OCI-LY3 (cell line): ENCODE data around the gene RNF183.

Source experiments
- H2AFZ ChIP-seq: fragments of 200-600, 300-600 bp; shearing (Covaris generic); 2 replicates; pipeline ENCODE4 v1.6.0; 2014; ENCODE audit warnings: antibody characterized with exemption, low read depth, low read length
- H3K27ac ChIP-seq: fragments of 200-600, 300-600 bp; sonication (generic); 2 replicates; pipeline ENCODE4 v1.5.1; 2014; ENCODE audit warnings: mild to moderate bottlenecking, low read length, moderate library complexity, mixed read lengths
- H3K27me3 ChIP-seq: fragments of 200-600, 300-600 bp; sonication (generic); 2 replicates; pipeline ENCODE4 v1.6.1; 2014; ENCODE audit warnings: low read depth, low read length, mixed read lengths
- H3K36me3 ChIP-seq: fragments of 200-600, 300-600 bp; sonication (generic); replicated peaks from 2 replicates; pipeline ENCODE3; 2014; ENCODE audit warnings: low read depth, low read length, mixed read lengths
- H3K4me1 ChIP-seq: fragments of 300-600, 200-600 bp; sonication (generic); 2 replicates; pipeline ENCODE4 v1.6.1; 2014; ENCODE audit warnings: low read length, mixed read lengths
- H3K4me2 ChIP-seq: fragments of 200-600, 300-600 bp; sonication (generic); 2 replicates; pipeline ENCODE4 v1.6.1; 2014; ENCODE audit warnings: low read length, mixed read lengths
- H3K4me3 ChIP-seq: fragments of 300-600, 200-600 bp; sonication (generic); 2 replicates; pipeline ENCODE4 v1.5.1; 2014; ENCODE audit warnings: antibody characterized with exemption, mild to moderate bottlenecking, low read length, moderate library complexity
- H3K79me2 ChIP-seq: fragments of 300-600, 200-600 bp; shearing (Covaris generic); 2 replicates; pipeline ENCODE4 v1.6.1; 2014; ENCODE audit warnings: mild to moderate bottlenecking, low read length, mixed read lengths
- H3K9ac ChIP-seq: fragments of 300-600, 200-600 bp; shearing (Covaris generic); 2 replicates; pipeline ENCODE4 v1.6.0; 2014; ENCODE audit warnings: mild to moderate bottlenecking, low read length, moderate library complexity
- H3K9me3 ChIP-seq: fragments of 200-600, 300-600 bp; shearing (Covaris generic); 2 replicates; pipeline ENCODE4 v1.6.1; 2014; ENCODE audit warnings: low read length, mixed read lengths; ENCODE audit not compliant: insufficient read depth
- H4K20me1 ChIP-seq: fragments of 200-600, 300-600 bp; sonication (generic); 2 replicates; pipeline ENCODE4 v1.6.1; 2016; ENCODE audit warnings: low read length, mixed read lengths; ENCODE audit not compliant: insufficient read depth
- CTCF ChIP-seq: fragments of 200-600, 300-600 bp; sonication (generic); IDR thresholded peaks from 2 replicates; pipeline ENCODE4 v1.5.1; 2014; ENCODE audit warnings: antibody characterized with exemption, low read length, low read depth
- EZH2phosphoT487 ChIP-seq: fragments of 200-600 bp; shearing (Covaris generic); IDR thresholded peaks from 2 replicates; pipeline ENCODE4 v1.6.1; 2018; ENCODE audit warnings: antibody characterized with exemption, mixed run types, low read depth

RNF183 gene

DNA sequence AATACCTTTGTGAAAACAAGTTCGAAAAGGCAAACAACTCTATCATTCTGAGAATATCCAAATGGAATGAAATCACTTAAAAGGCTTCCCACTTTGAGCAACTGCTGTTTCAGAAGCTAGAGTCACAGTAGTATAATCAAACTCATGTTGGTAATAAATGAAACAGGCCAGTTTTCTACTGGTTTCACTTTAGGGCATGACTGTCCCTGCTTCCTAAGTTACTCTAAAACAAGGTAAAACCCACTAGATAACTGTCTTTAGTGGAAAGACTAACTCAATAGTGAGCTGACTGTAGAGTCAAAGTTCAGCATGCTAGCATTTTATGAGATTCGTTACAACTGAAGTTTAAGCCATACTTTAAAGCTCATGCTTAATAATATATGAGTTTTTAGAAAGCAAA, 33.8 kb downstream of the RNF183 start:
- H3K9me3 ChIP-seq: no peaks in the 10 kb centered on the region
- H4K20me1 ChIP-seq: peaks cover 6% of the 10 kb centered on the region; the same call in 1 of the 2 replicates
- no peak overlapping the region for H2AFZ ChIP-seq
- H3K4me3 ChIP-seq: no peak overlapping the region
- no peaks in the 10 kb centered on the region for H3K27me3 ChIP-seq
- no peak for TF ChIP-seq EZH2phosphoT487
- TF ChIP-seq CTCF: no peak
- peaks cover 44% of the 10 kb centered on the region for H3K36me3 ChIP-seq
- H3K79me2 ChIP-seq: peaks cover 7% of the 10 kb centered on the region
- no peak overlapping the region for H3K27ac ChIP-seq
- no peak overlapping the region for H3K4me2 ChIP-seq
- no peak overlapping the region for H3K9ac ChIP-seq
- H3K4me1 ChIP-seq: peaks cover 6% of the 10 kb centered on the region

GRCh38 chr9:113267911-113268566, 35.1 kb downstream of the RNF183 start:
- no peak overlapping the region for H3K9ac ChIP-seq
- no peak overlapping the region for H2AFZ ChIP-seq
- no peak overlapping the region for H3K27ac ChIP-seq
- no peaks in the 10 kb centered on the region for H3K79me2 ChIP-seq
- no peak overlapping the region for H3K4me3 ChIP-seq
- no peaks in the 10 kb centered on the region for H3K4me1 ChIP-seq
- H3K27me3 ChIP-seq: no peaks in the 10 kb centered on the region
- H3K9me3 ChIP-seq: no peaks in the 10 kb centered on the region
- peaks cover 40% of the 10 kb centered on the region for H3K36me3 ChIP-seq
- no peaks in the 10 kb centered on the region for H4K20me1 ChIP-seq
- H3K4me2 ChIP-seq: no peak overlapping the region
- TF ChIP-seq CTCF: no peak
- no peak for TF ChIP-seq EZH2phosphoT487

DNA sequence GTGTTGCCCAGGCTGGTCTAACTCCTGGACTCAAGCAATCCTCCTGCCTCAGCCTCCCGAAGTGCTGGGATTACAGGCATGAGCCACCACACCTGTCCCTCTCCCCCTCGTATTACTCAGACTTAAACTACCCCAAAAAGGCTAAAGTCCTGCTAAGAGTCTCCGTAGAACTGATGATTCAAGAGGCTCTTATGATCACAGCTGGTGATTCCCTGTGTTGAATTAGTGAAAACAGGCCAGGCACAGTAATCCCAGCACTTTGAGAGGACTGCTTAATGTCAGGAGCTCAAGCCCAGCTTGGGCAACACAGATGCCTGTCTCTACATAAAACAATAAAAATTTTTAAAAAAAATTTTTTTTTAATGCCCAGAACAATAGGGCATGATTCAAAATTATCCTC, 37.0 kb downstream of the RNF183 start:
- no peak overlapping the region for H3K4me2 ChIP-seq
- H2AFZ ChIP-seq: no peak overlapping the region
- no peaks in the 10 kb centered on the region for H3K79me2 ChIP-seq
- H3K9me3 ChIP-seq: no peaks in the 10 kb centered on the region
- no peak overlapping the region for H3K4me3 ChIP-seq
- no peak overlapping the region for H3K9ac ChIP-seq
- H3K36me3 ChIP-seq: peaks cover 39% of the 10 kb centered on the region
- H3K27ac ChIP-seq: no peak overlapping the region
- no peaks in the 10 kb centered on the region for H3K4me1 ChIP-seq
- no peaks in the 10 kb centered on the region for H3K27me3 ChIP-seq
- TF ChIP-seq EZH2phosphoT487 (no peak), CTCF (no peak)
- H4K20me1 ChIP-seq: no peaks in the 10 kb centered on the region

DNA sequence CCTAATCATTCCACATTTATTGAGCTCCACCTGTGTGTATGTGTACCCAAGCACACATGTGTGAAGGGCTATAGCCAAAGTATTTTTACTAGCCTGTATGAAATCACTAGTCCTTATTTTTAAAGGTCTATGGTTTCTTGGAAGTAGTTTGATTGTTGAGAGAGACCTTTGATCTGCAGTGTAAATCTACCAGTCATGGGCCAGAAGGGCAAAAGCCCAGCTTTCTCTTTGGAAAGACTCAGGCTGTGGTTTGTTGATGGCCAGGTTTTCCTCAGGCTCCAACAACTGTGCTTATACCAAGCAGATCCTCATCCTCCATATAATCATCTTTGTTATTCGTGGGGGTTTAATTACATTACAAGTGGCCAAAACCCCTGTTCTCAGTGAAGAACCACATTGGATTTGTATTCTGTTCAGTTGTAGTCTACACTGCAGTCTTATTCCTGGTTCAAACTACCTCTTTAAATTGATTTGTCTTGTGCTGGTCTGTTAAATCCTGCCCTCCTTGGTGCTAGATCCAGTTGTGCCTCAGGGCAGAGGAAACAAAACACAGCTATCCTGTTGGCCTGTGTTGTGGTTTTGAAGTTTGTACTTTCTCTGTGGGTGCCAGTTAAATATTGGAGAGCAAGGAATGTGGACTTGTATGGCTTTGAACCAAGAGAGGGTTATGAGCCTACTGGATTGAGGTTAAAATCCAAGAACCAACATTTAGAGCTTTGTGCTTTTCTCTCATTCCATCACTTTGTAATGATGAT, 41.1 kb downstream of the RNF183 start:
- Histone ChIP-seq H4K20me1 (no peaks in the 10 kb centered on the region), H3K27me3 (no peaks in the 10 kb centered on the region), H3K27ac (no peak overlapping the region), H2AFZ (no peak overlapping the region), H3K4me3 (no peak overlapping the region), H3K36me3 (peaks cover 31% of the 10 kb centered on the region), H3K79me2 (no peaks in the 10 kb centered on the region), H3K4me2 (no peak overlapping the region), H3K9me3 (no peaks in the 10 kb centered on the region), H3K4me1 (no peaks in the 10 kb centered on the region), H3K9ac (no peak overlapping the region)
- TF ChIP-seq CTCF (no peak), EZH2phosphoT487 (no peak)
